Stimulated activated CD4-positive, alpha-beta T cell treated with anti-CD3 and anti-CD28 coated beads, Interleukin-4, amount 100 ng/mL, for 1 hour (primary cell): ENCODE data around the gene TMIGD2.
"Not testable (repeated sequence)": the region's sequence is repeated elsewhere in the genome, so short reads cannot be mapped to it uniquely, and the experiment has no call there.

Source experiments
- DNase-seq: peaks from one replicate; pipeline ENCODE4 v3.0.0-alpha.2; 2020

Gene TMIGD2

DNA sequence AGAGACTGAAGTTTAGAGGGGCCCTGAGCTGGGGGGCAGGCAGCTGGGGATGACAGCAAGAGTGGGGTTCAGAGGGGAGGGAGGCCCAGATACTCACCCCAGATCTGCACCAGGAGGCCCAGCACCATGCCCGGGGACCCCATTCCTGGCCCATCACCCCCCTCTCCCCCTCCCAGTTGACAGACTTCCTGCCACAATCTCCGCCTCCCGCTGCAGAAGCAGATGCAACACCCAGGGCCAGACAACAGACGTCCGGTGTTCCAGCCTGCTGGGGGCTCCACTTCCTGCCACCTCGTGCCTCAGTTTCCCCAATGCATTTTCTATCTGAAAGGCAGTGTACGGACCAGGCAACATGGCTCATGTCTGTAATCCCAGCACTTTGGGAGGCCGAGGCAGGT is at the start of gene TMIGD2:
Gene TMIGD2 (minus strand): TSS at position 147 of the 398 bp plus-strand sequence. CDS start 4 bp downstream, at position 143.
- no peak for DNase-seq

DNA sequence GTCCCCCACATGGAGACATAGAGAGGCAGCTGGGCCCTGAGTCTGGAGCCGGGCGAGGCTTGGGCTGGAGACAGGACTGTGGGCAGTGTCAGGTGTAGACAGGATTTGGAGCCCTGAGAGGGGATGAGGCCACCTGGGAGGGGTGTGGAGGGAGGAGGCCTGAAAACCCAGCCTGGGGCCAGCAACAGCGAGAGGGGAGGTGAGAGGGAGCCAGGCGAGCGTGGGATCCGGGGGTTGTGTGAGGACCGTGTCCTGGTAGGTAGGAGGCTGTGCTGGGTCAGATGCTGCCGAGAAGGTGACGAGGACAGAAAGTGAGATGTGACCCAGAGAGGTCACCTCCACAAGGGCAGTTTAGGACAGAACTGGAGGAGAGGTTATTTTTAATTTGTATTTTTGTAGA is 48.5 kb upstream of the TMIGD2 start:
- DNase-seq = no peak

DNA sequence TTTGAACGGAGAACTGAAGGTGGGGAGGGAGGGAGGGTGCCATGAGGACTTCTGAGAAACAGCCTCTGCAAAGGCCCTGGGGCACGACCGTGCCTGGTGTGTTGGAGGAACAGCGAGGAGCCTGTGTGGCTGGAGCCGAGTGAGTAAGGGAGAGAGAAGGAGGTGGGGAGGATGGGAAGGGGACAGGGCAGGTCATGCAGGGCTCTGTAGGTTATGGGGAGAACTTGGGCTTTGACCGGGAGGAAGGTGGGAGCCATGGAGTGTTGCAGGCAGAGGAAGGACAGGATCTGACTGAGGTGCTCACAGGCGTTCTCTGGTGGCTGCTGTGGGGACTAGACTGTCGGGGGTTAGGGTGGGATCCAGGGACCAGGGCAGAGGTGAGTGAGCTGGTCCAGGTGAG is 47.9 kb upstream of the TMIGD2 start:
- DNase-seq = no peak

DNA sequence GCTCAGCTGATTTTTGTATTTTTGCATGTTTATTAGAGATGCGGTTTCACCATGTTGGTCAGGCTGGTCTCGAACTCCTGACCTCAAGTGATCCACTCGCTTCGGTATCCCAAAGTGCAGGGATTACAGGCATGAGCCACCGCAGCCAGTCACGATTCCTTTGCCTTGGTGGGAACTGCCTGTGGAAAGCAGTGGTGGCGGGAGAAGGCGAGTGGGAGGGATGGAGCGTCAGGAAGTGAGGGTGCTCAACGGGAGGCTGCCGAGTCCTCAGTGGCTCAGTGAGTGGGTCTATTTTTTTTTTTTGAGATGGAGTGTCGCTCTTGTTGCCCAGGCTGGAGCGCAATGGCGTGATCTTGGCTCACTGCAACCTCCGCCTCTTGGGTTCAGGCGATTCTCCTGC is 47.0 kb upstream of the TMIGD2 start:
- not testable (repeated sequence) for DNase-seq

GRCh38 chr19:4347521-4347920 is 45.3 kb upstream of the TMIGD2 start:
- DNase-seq = no peak

DNA sequence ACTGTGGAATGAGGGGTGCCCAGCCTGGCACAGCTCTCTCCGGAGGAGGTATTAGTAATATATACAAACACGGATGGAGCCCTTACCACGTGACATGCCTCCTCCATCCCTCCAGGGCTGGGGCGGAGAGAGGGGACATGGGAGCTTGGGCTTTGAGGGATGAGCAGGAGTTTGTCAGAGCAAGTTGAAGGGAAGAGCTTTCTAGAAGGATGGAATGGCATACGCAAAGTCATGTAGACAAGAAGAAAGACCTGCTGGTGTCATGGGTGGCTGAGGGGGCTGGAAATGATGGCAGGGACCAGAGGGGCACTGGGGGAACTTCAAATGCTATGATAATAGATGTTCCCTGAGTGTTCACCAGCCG is 43.8 kb upstream of the TMIGD2 start:
- no peak for DNase-seq

GRCh38 chr19:4345342-4346019 is 43.3 kb upstream of the TMIGD2 start:
- no peak for DNase-seq

- peak; percentile 95 for DNase-seq
Observed at GRCh38 chr19:4343370-4344307, 41.5 kb upstream of the TMIGD2 start, which contains the start of gene MPND. Gene MPND (plus strand): TSS chr19:4343562. CDS start chr19:4343594, 32 bp downstream.

DNA sequence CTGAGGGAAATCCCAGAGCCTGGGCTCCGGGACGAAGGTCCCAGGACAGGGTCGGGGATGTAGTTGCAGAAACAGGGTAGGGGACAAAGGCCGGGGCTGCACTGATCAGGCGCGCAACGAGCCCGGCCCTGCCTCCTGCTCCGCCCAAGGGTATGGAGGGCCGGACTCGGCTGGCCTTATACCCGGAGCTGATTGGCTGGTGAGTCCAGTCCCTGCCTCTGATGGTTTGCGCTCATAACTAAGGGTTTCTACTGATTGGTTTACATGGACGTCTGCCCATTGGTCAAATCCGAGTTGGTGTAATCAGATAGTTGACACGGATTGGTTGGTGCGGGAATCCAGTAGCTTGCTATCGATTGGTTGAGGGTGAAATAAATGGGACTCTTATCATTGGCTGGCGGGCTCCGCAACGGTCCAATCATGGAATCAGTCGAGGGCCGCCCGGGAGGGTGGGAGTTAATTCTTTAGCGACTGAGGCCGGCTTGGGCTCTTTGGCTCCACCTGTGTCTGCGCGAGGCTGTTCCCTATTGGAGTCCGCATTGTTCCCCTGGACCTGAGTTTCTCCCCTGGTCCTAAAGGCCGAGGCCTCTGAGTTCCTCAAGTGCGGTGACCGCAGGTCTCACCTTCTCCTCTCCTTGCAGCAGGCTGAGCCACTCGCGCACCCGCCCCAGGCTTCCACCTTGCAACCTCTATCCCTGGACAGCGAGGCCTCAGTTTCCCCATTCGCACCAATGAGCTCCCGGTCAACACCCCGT is 40.6 kb upstream of the TMIGD2 start:
- DNase-seq = peak; percentile 85

DNA sequence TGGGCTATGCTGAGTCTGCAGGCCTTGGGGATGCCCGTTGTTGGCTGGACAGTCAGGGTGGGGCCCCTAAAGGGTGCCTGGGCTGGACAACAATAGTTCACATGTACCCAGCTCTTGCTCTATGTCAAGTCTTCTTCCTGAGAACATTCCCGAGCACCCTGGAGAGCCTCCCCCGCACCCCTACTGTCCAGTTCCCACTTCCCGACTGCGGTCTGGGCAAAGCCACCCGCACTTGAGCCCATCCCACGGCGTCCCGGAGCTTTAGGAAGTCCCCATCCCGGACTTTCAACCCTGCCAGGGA is 40.1 kb upstream of the TMIGD2 start:
- no peak for DNase-seq

DNA sequence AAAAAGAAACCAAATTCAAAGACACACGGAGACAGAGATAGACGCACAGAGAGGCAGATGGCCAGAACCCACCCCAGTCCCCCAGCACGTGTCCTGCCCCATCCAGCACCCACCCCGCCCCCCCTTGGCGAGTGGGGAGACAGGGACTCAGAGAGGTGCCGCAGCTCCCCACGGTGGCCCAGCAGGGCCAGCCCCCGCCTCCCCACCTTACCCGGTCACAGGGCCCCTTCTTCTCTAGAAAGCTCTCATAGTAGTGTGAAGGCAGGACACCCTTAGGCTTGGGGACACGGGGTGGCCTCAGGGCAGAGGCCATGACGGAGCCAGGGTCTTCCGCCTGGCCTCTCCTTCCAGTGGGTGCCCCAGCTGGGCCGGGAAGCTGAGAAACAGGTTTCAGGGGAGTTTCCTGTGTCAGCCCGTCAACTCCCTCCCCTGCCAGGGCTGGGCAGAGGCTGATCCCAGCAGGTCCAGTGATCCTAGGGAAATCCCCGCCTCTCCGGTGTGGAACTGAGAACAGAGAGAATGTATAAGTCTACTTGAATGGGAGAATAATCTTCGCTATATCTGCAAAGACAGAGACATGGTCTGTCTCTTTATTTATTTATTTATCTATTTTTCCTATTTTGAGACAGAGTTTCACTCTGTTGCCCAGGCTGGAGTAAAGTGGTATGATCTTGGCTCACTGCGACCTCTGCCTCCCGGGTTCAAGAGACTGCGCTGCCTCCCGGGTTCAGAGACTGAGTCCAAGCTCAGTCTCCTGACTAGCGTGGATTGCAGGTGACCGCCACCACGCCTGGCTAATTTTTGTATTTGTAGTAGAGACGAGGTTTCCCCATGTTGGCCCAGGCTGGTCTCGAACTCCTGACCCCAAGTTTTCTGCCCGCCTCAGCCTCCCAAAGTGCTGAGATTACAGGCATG is 36.5 kb upstream of the TMIGD2 start, which contains the start of gene STAP2:
Gene STAP2 (minus strand): TSS at position 387 of the 915 bp plus-strand sequence. CDS start 74 bp downstream, at position 313.
- DNase-seq = peak; percentile 38

DNA sequence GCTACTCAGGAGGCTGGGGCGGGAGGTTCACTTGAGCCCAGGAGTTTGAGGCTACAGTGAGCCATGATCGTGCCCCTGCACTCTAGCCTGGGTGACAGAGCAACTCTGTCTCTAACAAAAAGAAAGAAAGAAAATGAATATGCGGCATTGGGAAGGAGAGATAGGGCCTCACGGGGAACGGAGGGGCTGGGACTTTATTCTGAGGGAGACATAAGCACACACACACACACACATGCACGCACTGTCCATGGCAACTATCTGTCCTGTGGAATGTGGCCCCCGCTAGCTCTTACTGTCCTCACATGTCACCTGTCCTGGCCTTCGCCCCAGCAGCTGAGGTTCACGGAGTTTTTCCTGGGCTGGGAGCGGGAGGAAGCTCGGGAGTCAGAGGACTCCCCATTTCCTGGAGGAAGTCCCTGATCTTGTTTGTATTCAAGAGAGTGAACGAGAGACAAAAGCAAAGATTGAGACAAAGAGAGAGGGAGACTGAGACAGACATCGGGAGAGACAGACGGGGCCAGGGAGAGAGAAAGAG is 35.8 kb upstream of the TMIGD2 start:
- no peak for DNase-seq

DNA sequence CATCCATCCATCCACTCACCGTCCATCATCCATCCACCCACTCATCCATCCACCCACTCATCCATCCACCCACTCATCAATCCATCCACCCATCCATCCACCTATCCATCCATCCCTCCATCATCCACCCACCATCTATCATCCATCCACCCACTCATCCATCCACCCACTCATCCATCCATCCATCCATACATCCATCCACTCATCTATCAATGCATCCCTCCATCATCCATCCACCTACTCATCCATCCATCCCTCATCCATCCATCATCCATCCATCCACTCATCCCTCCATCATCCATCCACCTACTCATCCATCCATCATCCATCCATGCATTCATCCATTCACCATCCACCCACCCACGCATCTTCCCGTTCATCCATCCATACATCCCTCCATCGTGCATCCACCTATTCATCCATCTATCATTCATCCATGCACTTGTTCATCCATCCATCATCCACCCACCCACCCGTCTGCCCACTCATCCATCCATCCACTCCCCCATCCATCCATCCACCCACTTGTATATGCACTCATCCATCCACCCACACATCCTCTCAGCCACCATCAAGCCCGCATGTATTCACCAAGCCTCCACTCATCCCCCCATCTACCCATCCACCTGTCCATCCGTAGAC is 32.9 kb upstream of the TMIGD2 start:
- no peak for DNase-seq

DNA sequence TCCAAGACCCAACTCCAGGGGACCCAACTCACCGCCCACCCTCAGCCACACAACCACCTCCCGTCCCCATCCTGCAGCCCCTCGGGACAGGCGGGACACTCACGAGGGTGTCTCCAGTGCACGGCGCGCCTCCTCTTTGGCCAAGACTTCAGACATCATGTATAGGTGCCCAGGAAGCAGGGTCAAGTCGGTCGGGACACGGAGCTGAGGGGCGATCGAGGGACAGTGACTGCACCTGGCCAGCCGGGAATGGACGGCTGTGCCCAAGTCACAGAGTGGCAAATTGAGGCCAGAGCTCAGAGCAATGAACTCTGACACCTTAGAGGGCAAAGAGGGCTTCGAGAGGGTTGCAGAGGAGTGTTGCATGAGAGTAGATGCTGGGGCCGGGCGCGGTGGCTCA is 27.7 kb upstream of the TMIGD2 start:
- DNase-seq = no peak

DNA sequence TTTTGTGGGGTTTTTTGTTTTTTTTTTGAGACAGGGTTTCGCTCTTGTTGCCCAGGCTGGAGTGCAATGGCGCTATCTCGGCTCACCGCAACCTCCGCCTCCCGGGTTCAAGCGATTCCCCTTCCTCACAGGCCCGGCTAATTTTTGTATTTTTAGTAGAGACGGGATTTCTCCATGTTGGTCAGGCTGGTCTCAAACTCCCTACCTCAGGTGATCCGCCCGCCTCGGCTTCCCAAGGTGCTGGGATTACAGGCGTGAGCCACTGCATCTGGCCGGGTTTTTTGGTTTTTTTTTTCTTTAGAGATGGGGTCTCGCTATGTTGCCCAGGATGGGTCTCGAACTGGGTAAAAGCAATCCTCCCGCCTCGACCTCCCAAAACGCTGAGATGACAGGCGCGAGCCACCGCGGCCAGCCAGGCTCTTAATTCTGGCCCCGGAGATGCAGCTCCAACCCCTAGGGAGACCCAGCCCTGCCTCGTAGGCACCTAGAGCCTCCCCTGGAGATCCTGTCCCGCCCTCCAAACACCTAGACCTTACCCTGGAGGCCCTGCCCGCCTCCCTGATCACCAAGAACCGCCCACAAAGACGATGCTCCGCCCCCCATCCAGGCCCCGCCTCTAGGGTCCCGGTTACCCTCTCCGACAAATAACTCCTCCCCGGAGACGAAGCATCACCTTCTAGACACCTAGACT is 26.9 kb upstream of the TMIGD2 start:
- peak; percentile 63 for DNase-seq

DNA sequence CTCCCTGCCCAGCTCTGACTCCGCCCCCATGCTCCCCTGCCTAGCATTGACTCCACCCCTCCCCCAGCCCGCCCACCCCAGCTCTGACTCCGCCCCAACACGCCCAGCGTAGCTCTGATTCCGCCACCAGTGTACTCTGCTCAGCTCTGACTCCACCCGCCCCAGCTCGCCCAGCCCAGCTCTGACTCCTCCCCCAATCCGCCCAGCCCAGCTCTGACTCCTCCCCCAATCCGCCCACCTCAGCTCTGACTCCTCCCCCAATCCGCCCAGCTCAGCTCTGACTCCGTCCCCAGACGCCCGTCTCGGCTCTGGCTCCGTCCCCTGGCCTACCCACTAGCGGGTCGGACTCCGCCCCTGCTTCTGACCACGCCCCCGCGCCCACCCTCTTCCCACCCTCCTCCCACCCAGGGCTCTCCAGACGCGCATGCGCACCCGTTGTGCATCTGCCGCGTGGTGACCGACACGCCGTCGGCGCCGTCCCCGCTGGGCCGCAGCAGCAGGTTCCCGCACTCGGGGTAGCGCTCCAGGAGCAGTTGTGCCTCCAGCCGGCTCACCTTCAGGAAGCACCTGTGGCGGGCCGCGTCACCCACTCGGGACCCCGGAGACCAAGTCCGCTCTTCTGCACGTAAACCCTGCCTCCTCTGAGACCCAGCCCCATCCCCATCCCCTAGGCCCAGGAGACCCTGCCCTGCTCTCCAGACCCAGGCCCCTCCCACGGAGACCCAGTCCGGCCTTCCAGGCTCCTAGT is 26.2 kb upstream of the TMIGD2 start:
- peak; percentile 98 for DNase-seq

- DNase-seq = no peak
Observed at GRCh38 chr19:4327877-4328242, 25.7 kb upstream of the TMIGD2 start.

DNA sequence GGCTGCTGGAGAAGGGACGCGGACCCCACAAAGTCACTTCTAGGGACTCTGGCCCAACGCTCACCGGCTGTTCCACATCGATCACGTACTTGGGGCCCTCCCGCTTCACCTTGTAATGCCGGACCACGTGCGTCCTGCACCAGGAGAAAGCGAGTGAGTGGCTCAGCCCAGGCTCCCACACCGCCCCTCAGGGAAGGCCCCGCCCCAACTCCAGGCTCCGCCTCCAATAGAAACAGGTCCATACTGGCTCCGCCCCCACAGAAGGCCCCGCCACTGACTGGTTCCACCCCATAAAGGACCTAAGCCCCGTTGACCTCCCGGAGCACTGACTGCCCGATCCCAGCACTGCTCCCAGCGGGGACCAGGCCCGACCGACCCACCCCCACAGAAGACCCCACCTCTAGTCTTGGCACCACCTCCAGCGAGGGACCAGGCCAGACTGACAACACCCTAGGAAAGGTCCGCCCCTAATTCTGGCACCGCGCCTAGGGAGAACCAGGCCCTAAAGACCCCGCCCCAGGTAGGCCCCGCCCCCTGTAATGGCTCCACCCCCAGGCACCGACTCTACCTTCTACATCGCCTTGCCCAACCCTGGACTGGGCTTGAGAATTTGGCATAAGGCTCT is 25.2 kb upstream of the TMIGD2 start:
- DNase-seq = peak; percentile 81

GRCh38 chr19:4326837-4327251 is 24.7 kb upstream of the TMIGD2 start:
- DNase-seq = peak; percentile 24
